ENCODE results near the gene RAB1B. TPM values are rescaled to one million over a fixed set of nuclear protein-coding genes. Genes with fewer than 3 reads are reported as not detected.

RAB1B gene
- total RNA-seq, 1 experiment from 2014 or later, result 380 TPM

- ChIA-PET POLR2A (ENCODE audit: unreplicated experiment) (interaction anchor here (0.7 kb wide), 1 partner anchor 19 kb away, joined by 3 read pairs; no protein-coding TSS in a partner anchor), CTCF (interaction anchor here (0.8 kb wide), 1 partner anchor 77 kb away, joined by 3 read pairs; the partner anchor contains the start of gene RIN1)
- peak overlapping the region; percentile 96 for H3K4me2 ChIP-seq (ENCODE audit: low read length)
- TF ChIP-seq CTCF (conservative IDR thresholded peaks at IDR 0.05; ENCODE audit: low read depth, low read length), result peak; percentile 32; the same call in 1 of the 2 replicates
- TF ChIP-seq EZH2phosphoT487 (IDR thresholded peaks at IDR 0.05; ENCODE audit: borderline replicate concordance, low read length), result no peak
- H3F3A ChIP-seq (ENCODE audit: low read length, unreplicated experiment), result no peaks in the 10 kb centered on the region
- H4K20me1 ChIP-seq (ENCODE audit: low read length), result peaks cover 5% of the 10 kb centered on the region; the same call in 1 of the 2 replicates
- no peaks in the 10 kb centered on the region for H3K9me3 ChIP-seq (ENCODE audit: low read length)
- no peak for DNase-seq
- H3K9ac ChIP-seq (ENCODE audit: low read length), result peak overlapping the region; percentile 89
- no peaks in the 10 kb centered on the region for H3K9me2 ChIP-seq (replicated peaks; ENCODE audit: low read length)
- peak overlapping the region; percentile 97 for H2AFZ ChIP-seq (ENCODE audit: low read length)
- BruUV-seq (replicated peaks), result no TSS peak
- H3K79me2 ChIP-seq (ENCODE audit: low read length), result peaks cover 24% of the 10 kb centered on the region
- H3K4me1 ChIP-seq (ENCODE audit: insufficient read depth, low read length), result peaks cover 16% of the 10 kb centered on the region
- H3K27me3 ChIP-seq (ENCODE audit: low read length), result no peaks in the 10 kb centered on the region
- H3K4me3 ChIP-seq (ENCODE audit: low read length), result peak overlapping the region; percentile 91
- intact Hi-C loops (cut with micrococcal nuclease), result loop anchor here (1.0 kb wide), 1 partner anchor 36 kb away; no protein-coding TSS in a partner anchor
- peaks cover 29% of the 10 kb centered on the region for H3K36me3 ChIP-seq (ENCODE audit: low read depth, low read length)
- ATAC-seq, result peak; percentile 1; the same call in 1 of the 2 replicates
- H3K27ac ChIP-seq (ENCODE audit: low read length), result no peak overlapping the region
Measured at GRCh38 chr11:66258473-66258893, 10.0 kb upstream of the RAB1B start.

- Histone ChIP-seq H3K79me2 (ENCODE audit: low read length) (peaks cover 24% of the 10 kb centered on the region), H3K27me3 (ENCODE audit: low read length) (no peaks in the 10 kb centered on the region), H3K9me3 (ENCODE audit: low read length) (no peaks in the 10 kb centered on the region), H3F3A (ENCODE audit: low read length, unreplicated experiment) (no peaks in the 10 kb centered on the region), H4K20me1 (ENCODE audit: low read length) (peaks cover 5% of the 10 kb centered on the region; the same call in 1 of the 2 replicates), H3K4me2 (ENCODE audit: low read length) (peak overlapping the region; percentile 96), H3K4me1 (ENCODE audit: insufficient read depth, low read length) (peaks cover 16% of the 10 kb centered on the region), H3K36me3 (ENCODE audit: low read depth, low read length) (peaks cover 29% of the 10 kb centered on the region), H3K9me2 (replicated peaks; ENCODE audit: low read length) (no peaks in the 10 kb centered on the region), H3K4me3 (ENCODE audit: low read length) (peak overlapping the region; percentile 91; the same call in 1 of the 2 replicates), H3K27ac (ENCODE audit: low read length) (no peak overlapping the region), H2AFZ (ENCODE audit: low read length) (no peak overlapping the region), H3K9ac (ENCODE audit: low read length) (no peak overlapping the region)
- CTCF ChIA-PET, result interaction anchor here (0.6 to 0.8 kb wide), 2 partner anchors 208 to 250 kb away, joined by 3 read pairs; no protein-coding TSS in a partner anchor
- BruUV-seq (replicated peaks), result no TSS peak
- POLR2A ChIA-PET (ENCODE audit: unreplicated experiment), result no interaction called here
- no peak for TF ChIP-seq CTCF (conservative IDR thresholded peaks at IDR 0.05; ENCODE audit: low read depth, low read length)
- TF ChIP-seq EZH2phosphoT487 (IDR thresholded peaks at IDR 0.05; ENCODE audit: borderline replicate concordance, low read length), result no peak
- TF ChIP-seq EZH2 (IDR thresholded peaks at IDR 0.05; ENCODE audit: low read length, unreplicated experiment), result no peak
- ATAC-seq (no peak), DNase-seq (no peak)
- intact Hi-C loops (cut with micrococcal nuclease), result no loop called here
Measured at GRCh38 chr11:66259225-66259624, 9.2 kb upstream of the RAB1B start.

GRCh38 chr11:66259956-66260355, 8.5 kb upstream of the RAB1B start:
- ChIA-PET POLR2A (ENCODE audit: unreplicated experiment) (no interaction called here), CTCF (interaction anchor here (0.6 kb wide), 1 partner anchor 208 kb away, joined by 3 read pairs; no protein-coding TSS in a partner anchor)
- DNase-seq (no peak), ATAC-seq (no peak)
- Histone ChIP-seq H3K9me2 (replicated peaks; ENCODE audit: low read length) (no peaks in the 10 kb centered on the region), H3K9ac (ENCODE audit: low read length) (no peak overlapping the region), H3K9me3 (ENCODE audit: low read length) (no peaks in the 10 kb centered on the region), H4K20me1 (ENCODE audit: low read length) (peaks cover 5% of the 10 kb centered on the region; the same call in 1 of the 2 replicates), H3K27me3 (ENCODE audit: low read length) (no peaks in the 10 kb centered on the region), H3F3A (ENCODE audit: low read length, unreplicated experiment) (no peaks in the 10 kb centered on the region), H3K27ac (ENCODE audit: low read length) (no peak overlapping the region), H3K36me3 (ENCODE audit: low read depth, low read length) (peaks cover 34% of the 10 kb centered on the region), H3K4me3 (ENCODE audit: low read length) (no peak overlapping the region), H3K79me2 (ENCODE audit: low read length) (peaks cover 24% of the 10 kb centered on the region), H3K4me1 (ENCODE audit: insufficient read depth, low read length) (peaks cover 16% of the 10 kb centered on the region), H2AFZ (ENCODE audit: low read length) (no peak overlapping the region), H3K4me2 (ENCODE audit: low read length) (no peak overlapping the region)
- no peak for TF ChIP-seq EZH2phosphoT487 (IDR thresholded peaks at IDR 0.05; ENCODE audit: borderline replicate concordance, low read length)
- TF ChIP-seq CTCF (conservative IDR thresholded peaks at IDR 0.05; ENCODE audit: low read depth, low read length), result no peak
- TF ChIP-seq EZH2 (IDR thresholded peaks at IDR 0.05; ENCODE audit: low read length, unreplicated experiment), result no peak
- no TSS peak for BruUV-seq (replicated peaks)
- intact Hi-C loops (cut with micrococcal nuclease), result no loop called here

Data from PC-3 (cell line).